Spleen (tissue), 7 donors: Measurements from ENCODE around the gene PAX3.

Source experiments
- POLR2A ChIP-seq, 3 donors: fragments of 450-650 bp; IDR thresholded peaks; one replicate each; pipeline ENCODE4 v1.5.1; 2017; ENCODE audit warnings: antibody characterized with exemption in 3 of 3, mild to moderate bottlenecking in 1 of 3
- TF ChIP-seq, protein P1 (sequence below), 11 experiments: fragments of 200-600 bp in 7 of 11; fragments of 450-650 bp in 4 of 11; sonication (generic) in 4 of 11; IDR thresholded peaks in 8 of 11; conservative IDR thresholded peaks in 3 of 11; 1 replicate in 7 of 11; 2 replicates in 4 of 11; pipeline versions ENCODE4 v1.4.0 to v1.8.0; 2016 to 2021; ENCODE audit warnings: antibody characterized with exemption in 11 of 11, inconsistent platforms in 4 of 11, mild to moderate bottlenecking in 1 of 11
- donor health status: DM: no; HTN: no; CAD: no; lungs with moderate emphysema.
- donor health status: DM: no; HTN: no; CAD: no.
- donor health status: DM: no; HTN: no; CAD: no.

DNA sequence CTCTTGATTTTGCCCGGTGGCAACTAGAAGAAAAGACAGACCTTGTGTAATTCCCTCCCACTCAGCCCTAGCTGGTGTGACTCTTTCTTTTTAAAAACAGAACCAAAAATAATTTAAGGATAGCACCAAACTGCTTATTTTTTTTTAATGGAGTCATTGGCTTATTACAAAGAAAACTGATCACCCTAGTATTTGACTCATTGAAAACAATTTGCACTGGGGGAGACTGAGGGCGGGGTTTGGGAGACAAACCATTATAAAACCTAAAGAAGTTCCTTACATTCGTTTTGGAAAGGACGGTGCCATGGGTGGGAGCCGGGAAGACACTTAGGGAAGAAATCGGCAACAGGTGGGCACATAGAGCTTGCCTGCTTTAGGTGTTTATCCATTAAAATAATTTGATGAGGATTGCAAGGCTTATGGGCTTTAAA lies 2.5 kb downstream of the PAX3 start:
- TF ChIP-seq POLR2A (IDR thresholded peaks at IDR 0.05) = no peak
- TF ChIP-seq, protein P1, sequence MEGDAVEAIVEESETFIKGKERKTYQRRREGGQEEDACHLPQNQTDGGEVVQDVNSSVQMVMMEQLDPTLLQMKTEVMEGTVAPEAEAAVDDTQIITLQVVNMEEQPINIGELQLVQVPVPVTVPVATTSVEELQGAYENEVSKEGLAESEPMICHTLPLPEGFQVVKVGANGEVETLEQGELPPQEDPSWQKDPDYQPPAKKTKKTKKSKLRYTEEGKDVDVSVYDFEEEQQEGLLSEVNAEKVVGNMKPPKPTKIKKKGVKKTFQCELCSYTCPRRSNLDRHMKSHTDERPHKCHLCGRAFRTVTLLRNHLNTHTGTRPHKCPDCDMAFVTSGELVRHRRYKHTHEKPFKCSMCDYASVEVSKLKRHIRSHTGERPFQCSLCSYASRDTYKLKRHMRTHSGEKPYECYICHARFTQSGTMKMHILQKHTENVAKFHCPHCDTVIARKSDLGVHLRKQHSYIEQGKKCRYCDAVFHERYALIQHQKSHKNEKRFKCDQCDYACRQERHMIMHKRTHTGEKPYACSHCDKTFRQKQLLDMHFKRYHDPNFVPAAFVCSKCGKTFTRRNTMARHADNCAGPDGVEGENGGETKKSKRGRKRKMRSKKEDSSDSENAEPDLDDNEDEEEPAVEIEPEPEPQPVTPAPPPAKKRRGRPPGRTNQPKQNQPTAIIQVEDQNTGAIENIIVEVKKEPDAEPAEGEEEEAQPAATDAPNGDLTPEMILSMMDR (IDR thresholded peaks at IDR 0.05 in 8 of 11, conservative IDR thresholded peaks at IDR 0.05 in 3 of 11) = no peak
